Adipose tissue (tissue), 3 donors: ENCODE data around the gene AXIN2. TPM values are rescaled to one million over a fixed set of nuclear protein-coding genes. Genes with fewer than 3 reads are reported as not detected.
"Not testable (repeated sequence)": the region's sequence is repeated elsewhere in the genome, so short reads cannot be mapped to it uniquely, and the experiment has no call there.

Source experiments
- H3K27ac ChIP-seq: one replicate; pipeline ENCODE4 v1.5.1; 2013; ENCODE audit warnings: low read depth, low read length
- WGBS, 3 donors: extraction: QIAGEN DNeasy Blood & Tissue Kit; methylation state at CpG; one replicate each; pipeline ENCODE4 v1.1.7; 2013; 5-methylcytosine and 5-hydroxymethylcytosine counted together
- polyA plus RNA-seq, 3 donors: library from polyadenylated mRNA; stranded (reverse); fragments of 200-250 nt; gene quantifications; one replicate each; pipeline ENCODE4 v1.2.3, GENCODE V29; 2013
- donor health status: healthy with polysubstance abuse.
- donor health status: Bipolar disorder and iron deficiency.
- donor health status: healthy.

Gene AXIN2
- polyA plus RNA-seq, 3 donors = 2.2 to 7.5 (median 6.9) TPM

DNA sequence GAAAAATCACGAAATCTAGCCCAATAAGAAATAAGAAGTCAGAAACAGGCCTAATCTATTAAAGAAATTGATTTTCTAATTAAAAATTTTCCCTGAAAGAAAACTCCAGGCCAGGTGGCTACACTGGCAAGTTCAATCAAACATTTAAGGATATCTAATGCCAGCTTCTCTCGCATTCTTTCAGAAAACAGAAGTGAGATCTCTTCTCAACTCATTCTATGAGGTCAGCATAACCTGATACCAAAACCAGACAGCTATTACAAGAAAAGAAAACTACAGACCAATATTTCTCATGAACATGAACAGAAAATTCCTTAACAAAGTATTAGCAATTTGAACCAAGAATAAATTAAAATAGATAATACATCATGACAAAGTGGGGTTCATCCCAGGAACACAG, 52.4 kb downstream of the AXIN2 start:
- H3K27ac ChIP-seq = no peak overlapping the region
- 70 to 74% (median 72%) methylated on average over 2 of the region's 2 CpGs for WGBS, 3 donors

DNA sequence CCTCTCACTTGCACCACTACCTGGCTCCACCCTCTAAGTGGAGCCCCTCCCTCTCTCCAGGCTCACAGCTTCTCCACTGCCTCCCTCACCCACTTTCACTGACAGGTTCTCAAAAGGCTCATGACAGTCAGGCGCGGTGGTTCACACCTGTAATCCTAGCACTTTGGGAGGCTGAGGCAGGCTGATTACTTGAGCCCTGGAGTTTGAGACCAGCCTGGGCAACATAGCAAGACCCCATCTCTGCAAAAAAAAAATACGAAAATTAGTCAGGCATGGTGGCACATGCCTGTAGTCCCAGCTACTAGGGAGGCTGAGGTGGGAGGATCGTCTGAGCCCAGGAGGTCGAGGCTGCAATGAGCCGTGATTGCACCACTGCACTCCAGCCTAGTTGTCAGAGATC, 56.8 kb downstream of the AXIN2 start:
- WGBS, 3 donors = 88 to 91% (median 89%) methylated on average over 6 of the region's 6 CpGs

DNA sequence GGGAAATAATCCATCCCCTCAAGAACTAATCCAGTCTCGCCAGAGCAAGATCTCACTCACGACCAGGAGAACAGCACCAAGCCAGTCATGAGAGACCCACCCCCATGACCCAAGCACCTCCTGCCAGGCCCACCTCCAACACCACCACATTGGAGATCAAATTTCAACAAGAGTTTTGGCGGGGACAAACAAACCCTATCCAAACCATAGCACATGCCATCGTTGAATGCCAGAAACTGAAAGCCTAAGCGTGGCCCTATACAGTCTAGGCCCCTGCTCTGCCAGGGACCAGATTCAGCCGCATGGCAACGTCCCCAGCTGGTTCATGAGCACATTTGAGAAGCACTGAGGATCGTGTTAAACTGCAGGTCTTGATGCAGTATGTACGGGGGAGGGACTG, 57.3 kb downstream of the AXIN2 start:
- H3K27ac ChIP-seq = no peak overlapping the region
- 81 to 86% (median 83%) methylated on average over 9 of the region's 9 CpGs for WGBS, 3 donors

More for the DNA sequence above, 56.8 kb downstream of the AXIN2 start:
- not testable (repeated sequence) for H3K27ac ChIP-seq

DNA sequence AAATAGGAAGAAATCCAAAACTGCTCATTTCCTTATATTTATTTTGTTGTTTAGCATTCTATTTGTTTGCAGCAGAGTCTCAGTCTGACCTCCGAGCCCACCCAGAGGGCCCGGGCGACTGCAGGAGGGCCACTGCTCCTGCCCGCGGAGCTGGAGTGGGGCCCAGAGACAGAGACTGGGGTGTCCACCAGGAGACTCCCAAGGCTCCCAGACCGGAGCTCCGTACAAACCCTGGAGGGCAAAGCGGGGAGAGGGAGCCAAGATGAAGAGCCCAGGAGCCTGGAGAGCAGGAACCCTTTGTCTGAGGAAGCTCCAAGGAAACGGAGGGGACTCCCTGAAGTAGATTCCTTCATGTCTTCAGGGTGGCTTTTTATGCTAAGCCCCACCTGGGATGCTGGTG, 57.9 kb downstream of the AXIN2 start:
- no peak overlapping the region for H3K27ac ChIP-seq
- WGBS, 3 donors = 85 to 91% (median 86%) methylated on average over 9 of the region's 9 CpGs

- WGBS, 3 donors = 83 to 87% (median 84%) methylated on average over 4 of the region's 4 CpGs
Measured at GRCh38 chr17:65498816-65499215, 62.6 kb downstream of the AXIN2 start.

DNA sequence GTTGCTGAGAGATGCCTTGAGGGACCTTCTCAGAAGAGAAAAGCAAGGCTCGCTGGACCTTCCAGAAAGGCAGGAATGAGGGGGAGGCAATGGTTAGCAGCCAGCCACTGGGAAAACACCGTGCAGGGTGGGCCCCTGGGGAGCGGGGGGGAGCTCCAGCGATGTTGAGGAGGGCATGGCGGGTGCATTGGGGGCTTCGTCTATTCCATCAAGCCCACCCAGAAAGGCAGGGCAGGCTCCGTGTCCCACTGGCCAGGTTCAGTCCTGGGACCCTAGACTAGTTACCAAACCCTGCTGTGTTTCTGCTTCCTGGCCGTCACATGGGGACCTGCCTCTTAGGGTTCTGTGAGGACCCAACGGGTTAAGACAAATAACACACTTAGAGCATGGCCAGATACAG, 64.6 kb downstream of the AXIN2 start:
- WGBS, 3 donors = 85 to 91% (median 89%) methylated on average over 7 to 9 of the region's 9 CpGs
- H3K27ac ChIP-seq = no peak overlapping the region

More at GRCh38 chr17:65498816-65499215, 62.6 kb downstream of the AXIN2 start:
- H3K27ac ChIP-seq = no peak overlapping the region

DNA sequence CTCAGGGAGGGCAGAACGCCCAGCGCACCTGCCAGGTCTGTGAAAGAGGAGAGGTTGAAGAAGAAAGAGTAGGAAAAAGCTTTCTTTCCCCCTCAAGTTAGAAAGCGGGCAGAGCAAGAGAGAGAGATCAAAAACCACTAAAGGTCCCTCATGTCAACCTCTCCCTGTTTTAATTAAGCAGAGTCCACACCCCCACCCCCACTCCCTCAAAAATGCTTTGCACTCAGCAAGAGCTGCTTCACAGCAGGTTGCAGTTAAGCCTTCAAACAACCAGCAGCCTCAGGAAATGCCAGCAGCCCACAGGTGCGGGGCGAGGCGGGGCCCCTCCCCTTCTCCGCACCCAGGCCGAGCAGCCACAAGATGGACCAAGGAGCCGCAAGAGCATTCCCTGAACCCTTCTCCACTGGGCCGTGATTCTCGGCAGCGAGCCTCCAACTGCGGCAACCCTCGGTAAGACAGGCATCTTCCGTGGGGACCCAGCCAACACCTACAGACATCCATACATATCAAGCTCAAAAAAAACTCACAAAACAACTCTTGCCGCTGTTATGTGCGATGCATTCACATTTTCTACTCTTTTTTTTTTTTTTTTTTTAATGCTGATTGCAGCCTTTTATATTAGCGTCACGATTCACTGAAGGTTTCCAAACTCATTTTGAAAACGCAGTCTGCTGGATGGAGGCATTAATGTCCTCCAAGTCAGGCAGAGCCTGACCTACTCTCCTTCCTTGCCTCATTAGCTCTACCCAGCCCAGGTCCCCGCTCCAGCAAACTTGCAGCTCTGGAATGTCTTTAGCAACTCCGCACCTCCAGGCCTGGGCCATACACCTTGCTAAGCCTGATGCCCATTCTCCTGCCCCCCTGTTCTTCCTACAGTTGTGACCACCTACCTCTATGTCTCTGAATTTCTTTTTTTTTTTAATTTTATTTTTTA, 66.1 kb downstream of the AXIN2 start:
- WGBS, 3 donors = 24 to 27% (median 24%) methylated on average over 21 to 22 of the region's 22 CpGs
- H3K27ac ChIP-seq = no peak overlapping the region

DNA sequence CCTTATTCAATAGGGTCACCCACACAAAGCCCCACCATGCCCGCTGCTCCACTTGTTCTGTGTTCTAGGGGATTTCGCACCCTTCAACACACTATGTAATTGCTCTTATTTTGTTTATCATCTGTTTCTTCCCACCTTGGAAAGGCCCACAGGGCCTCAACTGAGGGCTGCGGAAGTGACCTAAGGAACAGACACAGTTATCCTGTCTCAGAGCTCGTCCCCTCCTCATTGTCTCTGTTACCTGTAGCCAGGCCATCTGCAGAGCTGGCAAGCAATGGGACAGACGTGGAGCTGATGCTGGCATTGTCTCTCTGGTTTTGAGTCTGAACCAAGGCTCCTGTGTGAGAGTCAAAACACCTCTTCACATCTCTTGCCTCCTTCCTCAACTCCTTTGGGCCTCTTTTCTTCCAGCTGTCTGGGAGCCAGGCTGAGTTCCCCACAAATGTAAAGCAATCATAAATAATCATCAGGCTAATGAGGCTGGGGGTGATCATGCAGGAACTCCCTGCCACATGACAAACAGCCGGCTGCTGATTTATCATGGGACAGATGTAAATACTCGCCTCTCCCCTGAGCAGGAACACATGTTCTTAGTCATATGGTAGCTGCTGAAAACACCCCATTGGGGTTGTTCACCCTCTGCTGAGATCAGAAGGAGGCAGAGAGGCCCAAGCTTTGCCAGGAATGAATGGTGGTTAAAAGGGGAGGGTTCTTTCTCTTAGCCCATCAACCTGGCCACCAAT, 71.9 kb downstream of the AXIN2 start:
- 78 to 82% (median 80%) methylated on average over 7 of the region's 7 CpGs for WGBS, 3 donors
- no peak overlapping the region for H3K27ac ChIP-seq

DNA sequence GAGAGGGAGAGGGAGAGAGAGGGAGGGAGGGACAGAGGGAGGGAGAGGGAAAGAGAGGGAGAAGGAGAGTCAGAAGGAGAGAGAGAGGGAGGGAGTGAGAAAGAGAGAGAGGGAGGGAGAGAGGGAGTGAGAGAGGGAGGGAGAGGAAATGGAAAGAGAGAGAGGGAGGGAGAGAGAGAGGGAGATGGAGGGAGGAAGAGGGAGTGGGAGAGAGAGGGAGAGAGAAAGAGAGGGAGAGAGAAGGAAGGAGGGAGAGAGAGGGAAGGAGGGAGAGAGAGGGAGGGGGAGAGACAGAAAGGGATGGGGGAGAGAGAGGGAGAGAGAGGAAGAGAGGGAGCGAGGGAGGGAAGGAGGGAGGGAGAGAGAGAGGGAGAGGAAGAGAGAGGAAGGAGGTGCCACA, 72.8 kb downstream of the AXIN2 start:
- WGBS, 3 donors = 71 to 92% (median 84%) methylated on average over 1 of the region's 1 CpG
- H3K27ac ChIP-seq = no peak overlapping the region

- H3K27ac ChIP-seq = no peak overlapping the region
Measured at GRCh38 chr17:65487990-65488389, 73.5 kb downstream of the AXIN2 start.

DNA sequence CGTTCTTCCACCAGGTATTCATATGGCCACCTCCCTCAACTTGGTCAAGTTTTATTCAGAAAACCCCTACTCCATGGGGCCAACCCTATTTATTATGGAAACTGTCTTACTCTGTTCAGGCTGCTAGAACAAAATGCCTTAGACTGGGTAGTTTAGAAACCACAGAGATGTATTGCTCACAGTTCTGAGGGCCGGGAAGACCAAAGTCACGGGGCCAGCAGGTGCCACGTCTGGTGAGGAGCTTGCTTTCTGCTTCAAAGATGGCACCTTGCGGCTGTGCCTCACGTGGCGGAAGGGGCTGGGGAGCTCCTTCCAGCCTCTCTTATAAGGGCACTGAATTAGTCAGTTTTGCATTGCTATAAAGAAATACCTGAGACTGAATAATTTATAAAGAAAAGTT, 74.3 kb downstream of the AXIN2 start:
- H3K27ac ChIP-seq = no peak overlapping the region
- 86 to 93% (median 89%) methylated on average over 7 of the region's 7 CpGs for WGBS, 3 donors

GRCh38 chr17:65485388-65486299, 75.8 kb downstream of the AXIN2 start:
- WGBS, 3 donors = 45 to 68% (median 65%) methylated on average over 9 of the region's 9 CpGs
- no peak overlapping the region for H3K27ac ChIP-seq

GRCh38 chr17:65484405-65484804, 77.0 kb downstream of the AXIN2 start:
- not testable (repeated sequence) for H3K27ac ChIP-seq

GRCh38 chr17:65483438-65483837, 78.0 kb downstream of the AXIN2 start:
- 85 to 96% (median 93%) methylated on average over 7 to 10 of the region's 10 CpGs for WGBS, 3 donors
- no peak overlapping the region for H3K27ac ChIP-seq

More at GRCh38 chr17:65484405-65484804, 77.0 kb downstream of the AXIN2 start:
- WGBS, 3 donors = 94 to 100% (median 95%) methylated on average over 1 to 21 of the region's 24 CpGs

DNA sequence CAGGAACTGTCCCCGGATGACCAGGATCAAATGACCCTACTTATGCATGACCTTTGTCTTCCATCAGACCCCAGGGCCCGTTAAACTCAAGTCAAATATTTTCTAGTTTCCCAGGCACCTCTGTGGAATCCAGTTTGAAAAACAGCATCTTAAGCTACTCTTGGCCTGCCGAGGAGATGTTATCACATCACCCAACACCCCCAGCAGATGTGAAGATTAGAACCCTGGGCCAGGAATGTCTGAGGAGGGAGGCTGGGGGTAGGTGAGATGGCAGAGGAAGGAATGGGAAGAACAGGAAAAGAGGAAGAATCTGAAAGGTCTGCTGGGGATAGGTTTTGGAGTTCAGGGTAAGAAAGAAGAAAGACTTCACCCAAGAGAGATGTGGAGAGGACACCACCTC, 79.2 kb downstream of the AXIN2 start:
- 61 to 70% (median 63%) methylated on average over 3 of the region's 3 CpGs for WGBS, 3 donors
- H3K27ac ChIP-seq = no peak overlapping the region

DNA sequence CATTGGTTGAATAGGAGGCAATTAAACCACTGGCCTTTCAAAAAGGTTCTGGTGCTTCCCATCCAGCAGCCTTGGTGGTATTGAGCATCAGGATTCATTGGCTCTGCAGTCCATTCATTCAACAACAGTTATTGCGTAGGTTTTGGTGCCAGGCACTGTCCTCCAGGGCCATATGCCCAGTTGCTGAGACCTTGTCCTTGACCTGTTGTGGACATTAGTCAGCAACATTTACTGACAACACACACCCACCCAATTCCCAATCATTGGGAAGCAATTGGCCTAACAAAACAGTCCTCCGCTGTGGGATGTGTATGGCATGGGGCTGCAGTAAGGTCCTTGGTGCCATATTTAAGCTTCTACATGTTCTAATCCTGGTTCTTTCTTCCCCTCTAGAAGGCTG, 82.2 kb downstream of the AXIN2 start:
- WGBS, 3 donors = 97 to 98% (median 98%) methylated on average over 2 of the region's 2 CpGs
- no peak overlapping the region for H3K27ac ChIP-seq
